GDM1 (cell line): ENCODE measurements around the gene FAM83D.
"Not testable (repeated sequence)": the region's sequence is repeated elsewhere in the genome, so short reads cannot be mapped to it uniquely, and the experiment has no call there.

Experiments
- DNase-seq: peaks from one replicate; lab custom pipeline; 2025; lab: John Stamatoyannopoulos, UW

Gene FAM83D

DNA sequence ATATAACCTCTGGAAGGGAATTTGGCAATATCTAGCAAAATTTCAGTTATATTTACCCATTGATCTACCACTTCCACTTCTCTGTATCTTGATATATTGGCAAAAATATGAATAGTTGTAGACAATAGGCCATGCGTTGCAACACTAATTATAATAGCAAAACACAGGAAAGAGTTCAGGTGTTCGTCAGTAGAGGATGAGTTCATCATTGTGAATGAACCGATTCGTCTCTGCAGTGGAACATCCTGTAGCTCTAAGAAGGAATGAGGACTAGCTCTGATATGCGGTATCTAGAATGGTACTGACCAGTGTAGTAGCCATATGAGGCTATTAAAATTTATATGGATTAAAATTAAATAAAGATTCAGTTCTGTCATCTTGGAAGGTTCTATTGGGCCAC lies 8.3 kb downstream of the FAM83D start:
- DNase-seq: no peak

- DNase-seq: no peak
These were observed 9.1 kb downstream of the FAM83D start for GRCh38 chr20:38935285-38935684.

- DNase-seq: no peak
These were observed 9.8 kb downstream of the FAM83D start for GRCh38 chr20:38935967-38936407.

DNA sequence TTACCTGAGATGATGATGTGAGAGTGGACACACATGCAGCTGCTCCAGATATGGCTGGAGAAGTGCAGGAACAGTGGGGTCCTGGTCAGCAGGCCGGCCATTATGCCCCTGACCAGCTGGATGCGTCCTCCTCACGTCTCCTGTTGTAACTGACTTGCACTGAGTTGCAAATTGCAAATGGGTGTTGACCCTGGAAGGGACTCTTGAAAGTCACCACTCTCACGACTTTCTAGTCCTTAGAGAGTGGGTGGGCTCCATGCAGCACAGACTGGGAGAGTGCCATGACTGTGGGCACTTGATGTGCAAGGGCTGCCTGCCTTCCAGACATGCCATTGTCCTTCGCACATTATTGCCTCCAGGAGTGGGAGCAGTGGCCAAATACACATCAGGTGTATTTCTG lies 10.8 kb downstream of the FAM83D start:
- no peak for DNase-seq

DNA sequence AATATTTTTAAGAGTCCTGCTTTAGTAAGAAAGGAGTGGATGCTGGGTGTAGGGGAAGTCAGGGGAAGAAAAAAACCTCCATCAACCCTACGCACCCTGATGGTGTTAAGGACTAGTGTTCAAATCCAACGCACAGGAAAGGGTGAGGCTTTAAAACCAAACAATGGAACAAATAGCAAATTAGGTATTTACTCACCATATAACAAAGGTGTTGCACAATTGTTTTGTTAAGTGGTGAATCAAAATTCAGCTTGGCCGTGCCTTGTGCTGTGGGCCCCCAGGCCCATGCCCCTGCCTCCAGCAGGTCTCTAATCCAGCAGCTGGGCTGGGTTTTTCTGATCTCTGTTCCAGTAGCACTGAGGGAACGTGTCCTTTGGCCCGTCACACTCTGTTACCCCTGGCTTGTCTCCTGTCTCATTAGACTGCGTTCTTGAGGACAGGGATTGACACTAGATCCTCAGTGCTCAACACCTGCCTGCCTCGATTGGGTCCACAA lies 11.8 kb downstream of the FAM83D start:
- no peak for DNase-seq

- no peak for DNase-seq
These were observed 13.5 kb downstream of the FAM83D start for GRCh38 chr20:38939686-38940085.

DNA sequence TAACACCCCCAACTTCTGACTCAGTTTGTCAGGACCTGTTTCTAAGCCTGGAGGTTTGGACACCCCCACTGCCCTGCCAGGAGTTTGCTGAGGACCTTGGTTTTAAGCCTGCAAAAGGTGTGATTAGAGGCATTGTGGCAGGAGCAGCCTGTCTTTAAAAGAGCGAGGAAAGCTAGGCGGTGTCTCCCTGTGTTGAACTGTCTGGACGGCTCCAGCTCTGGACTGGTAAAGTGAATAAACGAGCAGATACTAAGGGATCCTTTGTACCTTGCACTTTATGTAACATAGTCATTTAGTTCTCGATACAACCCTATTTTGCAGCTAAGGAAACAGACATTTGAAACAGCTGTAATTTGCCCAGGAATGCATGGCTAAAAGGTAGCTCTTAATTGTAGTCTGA lies 14.4 kb downstream of the FAM83D start:
- no peak for DNase-seq

GRCh38 chr20:38941726-38942389 lies 15.6 kb downstream of the FAM83D start:
- DNase-seq: no peak

DNA sequence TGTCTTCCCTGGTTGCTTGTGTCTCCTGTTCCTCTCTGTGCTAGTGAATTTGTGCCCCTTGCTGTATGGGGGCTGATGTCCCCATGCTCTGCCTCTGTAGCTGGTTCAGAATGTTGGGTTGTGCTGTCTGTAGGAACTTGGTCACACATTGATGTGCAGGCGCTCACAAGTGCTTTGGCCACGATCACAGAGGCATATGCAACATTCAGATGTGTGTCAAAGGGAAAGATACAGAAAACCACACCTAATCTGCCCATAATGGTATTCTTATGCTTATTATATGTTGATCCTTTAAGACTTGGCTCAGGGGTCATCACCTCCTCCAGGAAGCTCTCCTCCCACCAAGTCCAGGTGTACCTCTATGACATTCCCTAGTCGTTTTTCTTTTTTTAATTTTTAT lies 18.8 kb downstream of the FAM83D start:
- no peak for DNase-seq

DNA sequence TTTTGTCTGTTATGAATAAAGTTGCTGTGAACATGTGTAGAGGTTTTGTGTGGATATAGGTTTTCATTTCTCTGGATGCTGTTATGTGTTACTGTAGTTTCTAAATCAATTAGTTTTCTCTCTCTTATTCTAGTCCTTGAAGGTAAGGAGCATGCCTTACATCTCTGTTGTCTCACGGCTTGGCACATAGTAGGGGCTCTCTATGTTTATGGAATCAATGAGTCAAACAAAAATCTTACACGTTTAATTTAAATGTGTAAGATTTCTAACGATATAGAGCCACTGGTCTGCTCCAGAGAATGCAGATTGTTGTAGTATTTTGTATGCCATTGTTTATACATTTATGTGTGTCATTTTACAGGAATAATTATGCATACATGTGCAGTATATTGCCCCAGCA lies 20.6 kb downstream of the FAM83D start:
- DNase-seq: no peak

DNA sequence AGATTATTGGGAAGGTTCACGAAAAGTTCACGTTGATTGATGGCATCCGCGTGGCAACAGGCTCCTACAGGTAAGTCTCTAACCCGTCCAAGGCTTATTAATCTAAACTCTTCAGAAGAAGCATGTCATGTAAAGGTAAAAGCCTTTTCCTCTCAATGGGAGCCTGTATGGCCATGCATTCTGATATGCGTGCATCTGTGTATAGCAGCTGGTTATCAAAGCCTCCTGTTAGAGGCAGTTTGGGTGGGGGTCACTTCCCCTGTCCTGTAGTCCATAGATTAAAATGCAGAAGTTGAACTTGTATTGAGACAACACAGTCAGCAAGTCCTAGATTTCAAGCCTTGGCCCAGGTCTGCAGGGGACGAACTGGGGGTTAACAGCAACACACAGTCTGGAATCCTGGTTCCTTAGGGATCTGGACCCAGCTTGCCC lies 21.7 kb downstream of the FAM83D start:
- DNase-seq: no peak

GRCh38 chr20:38950254-38950653 lies 24.0 kb downstream of the FAM83D start:
- no peak for DNase-seq

DNA sequence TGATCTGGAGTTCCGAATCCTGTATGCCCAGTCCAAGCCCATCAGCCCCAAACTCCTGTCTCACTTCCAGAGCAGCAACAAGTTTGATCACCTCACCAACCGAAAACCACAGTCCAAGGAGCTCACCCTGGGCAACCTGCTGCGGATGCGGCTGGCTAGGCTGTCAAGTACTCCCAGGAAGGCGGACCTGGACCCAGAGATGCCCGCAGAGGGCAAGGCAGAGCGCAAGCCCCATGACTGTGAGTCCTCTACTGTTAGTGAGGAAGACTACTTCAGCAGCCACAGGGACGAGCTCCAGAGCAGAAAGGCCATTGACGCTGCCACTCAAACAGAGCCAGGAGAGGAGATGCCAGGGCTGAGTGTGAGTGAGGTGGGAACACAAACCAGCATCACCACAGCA lies 25.4 kb downstream of the FAM83D start:
- DNase-seq: no peak

GRCh38 chr20:38952153-38952552 lies 25.9 kb downstream of the FAM83D start:
- DNase-seq: no peak

- no peak for DNase-seq
These were observed 27.6 kb downstream of the FAM83D start for GRCh38 chr20:38953630-38954340.

DNA sequence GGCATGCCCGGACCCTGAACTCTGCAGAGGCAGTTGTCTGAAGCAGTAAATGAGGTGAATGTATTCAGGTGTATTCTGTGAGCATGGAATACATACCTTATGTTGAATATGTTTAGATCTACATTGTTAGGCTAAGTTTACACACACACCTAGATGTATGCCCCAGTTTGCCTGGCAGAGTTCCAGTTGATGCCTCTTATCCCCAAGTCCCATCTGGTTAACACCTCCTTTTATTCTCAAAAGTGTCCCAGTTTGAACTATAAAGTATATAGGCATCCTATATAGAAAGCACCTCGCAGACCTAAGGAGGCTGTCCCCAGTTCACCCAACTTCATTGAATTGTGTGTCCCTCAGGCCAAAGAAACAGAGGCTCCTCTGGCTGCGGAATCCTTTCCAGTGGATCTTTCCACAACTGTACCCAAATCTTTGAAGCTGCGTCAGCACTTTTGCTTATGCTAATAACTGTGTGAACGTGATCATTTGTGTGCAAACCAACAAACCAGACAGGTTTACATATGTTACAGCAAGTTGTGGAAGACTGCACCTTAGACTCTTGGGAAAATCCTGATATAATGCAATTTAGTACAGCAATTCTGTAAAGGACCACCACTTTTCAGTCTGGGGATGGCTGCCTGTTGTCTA lies 31.1 kb downstream of the FAM83D start:
- DNase-seq: no peak

GRCh38 chr20:38957915-38958485 lies 31.8 kb downstream of the FAM83D start:
- no peak for DNase-seq

DNA sequence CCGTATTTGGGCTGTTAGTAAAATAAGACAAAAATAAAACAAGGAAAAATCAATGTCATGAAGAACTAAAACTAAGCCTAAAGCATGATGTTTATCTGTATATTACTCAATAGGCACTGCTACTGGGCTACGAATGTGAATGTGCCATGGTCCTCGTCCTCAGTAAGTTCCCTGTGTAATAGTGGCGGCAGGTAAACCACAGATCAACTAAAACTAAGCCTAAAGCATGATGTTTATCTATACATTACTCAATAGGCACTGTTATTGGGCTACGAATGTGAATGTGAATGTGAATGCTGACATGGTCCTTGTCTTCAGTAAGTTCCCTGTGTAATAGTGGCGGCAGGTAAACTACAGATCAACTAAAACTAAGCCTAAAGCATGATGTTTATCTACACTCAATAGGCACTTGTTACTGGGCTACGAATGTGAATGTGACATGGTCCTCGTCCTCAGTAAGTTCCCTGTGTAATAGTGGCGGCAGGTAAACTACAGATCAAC lies 34.0 kb downstream of the FAM83D start:
- DNase-seq: not testable (repeated sequence)

- no peak for DNase-seq
These were observed 35.4 kb downstream of the FAM83D start for GRCh38 chr20:38961530-38962043.

GRCh38 chr20:38962044-38962927 lies 36.1 kb downstream of the FAM83D start, which contains the start of gene DHX35:
TSS of gene DHX35 (plus strand) at chr20:38962344. CDS start at chr20:38962368, 24 bp downstream.
- peak; percentile 96 for DNase-seq

- no peak for DNase-seq
These were observed 36.7 kb downstream of the FAM83D start for GRCh38 chr20:38962928-38963401.
